Hippocampal formation (tissue), 2 donors: ENCODE data around the gene SMIM24.
"Not testable (repeated sequence)": the region's sequence is repeated elsewhere in the genome, so short reads cannot be mapped to it uniquely, and the experiment has no call there.

Experiments
- DNase-seq, 2 donors: peaks; one replicate each; lab custom pipeline; 2025; lab: John Stamatoyannopoulos, UW

SMIM24 gene

DNA sequence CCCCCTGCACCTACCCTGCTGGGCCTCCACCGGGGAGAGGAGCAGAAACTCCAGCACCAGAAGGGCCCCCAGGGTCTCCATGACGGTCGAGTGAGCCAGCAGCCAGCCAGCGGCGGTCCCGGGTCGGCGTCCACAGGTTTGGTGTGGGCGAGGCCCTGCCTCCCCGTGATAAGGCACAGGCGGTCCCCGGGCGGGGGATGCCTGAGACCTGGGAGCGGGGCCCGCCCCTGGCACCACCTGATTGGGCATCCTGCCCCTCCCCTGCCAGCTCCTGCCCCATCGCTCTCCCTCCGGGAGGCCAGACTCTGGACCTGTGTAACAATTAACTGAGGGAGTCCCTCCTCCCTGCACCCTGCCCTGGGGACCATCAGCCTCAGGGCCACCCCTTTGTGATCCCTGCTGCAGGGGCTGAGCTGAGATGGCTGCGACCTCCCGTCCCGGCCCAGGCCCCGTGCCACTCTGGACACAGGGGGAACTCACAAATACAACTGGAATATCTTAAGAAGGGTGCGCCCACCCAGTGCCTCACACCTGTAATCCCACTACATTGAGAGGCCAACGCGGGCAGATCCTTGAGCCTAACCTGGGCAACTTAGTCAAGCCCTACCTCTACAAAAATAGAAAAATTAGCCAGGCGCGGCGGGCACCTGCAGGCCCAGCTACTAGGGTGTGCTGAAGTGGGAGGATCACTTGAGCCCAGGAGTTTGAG lies at the start of gene SMIM24:
TSS of gene SMIM24 (minus strand) at position 143 of the 709 bp plus-strand sequence. CDS start at position 81, 62 bp downstream.
- DNase-seq, result no peak

DNA sequence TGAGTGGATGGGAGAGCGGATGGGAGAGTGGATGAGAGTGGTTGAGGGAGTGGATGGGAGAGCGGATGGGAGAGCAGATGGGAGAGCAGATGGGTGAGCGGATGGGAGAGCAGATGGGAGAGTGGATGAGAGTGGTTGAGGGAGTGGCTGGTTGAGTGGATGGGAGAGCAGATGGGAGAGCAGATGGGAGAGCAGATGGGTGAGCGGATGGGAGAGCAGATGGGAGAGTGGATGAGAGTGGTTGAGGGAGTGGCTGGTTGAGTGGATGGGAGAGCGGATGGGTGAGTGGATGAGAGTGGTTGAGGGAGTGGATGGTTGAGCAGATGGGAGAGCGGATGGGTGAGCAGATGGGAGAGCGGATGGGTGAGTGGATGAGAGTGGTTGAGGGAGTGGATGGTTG lies 49.0 kb upstream of the SMIM24 start:
- DNase-seq, result not testable (repeated sequence)

DNA sequence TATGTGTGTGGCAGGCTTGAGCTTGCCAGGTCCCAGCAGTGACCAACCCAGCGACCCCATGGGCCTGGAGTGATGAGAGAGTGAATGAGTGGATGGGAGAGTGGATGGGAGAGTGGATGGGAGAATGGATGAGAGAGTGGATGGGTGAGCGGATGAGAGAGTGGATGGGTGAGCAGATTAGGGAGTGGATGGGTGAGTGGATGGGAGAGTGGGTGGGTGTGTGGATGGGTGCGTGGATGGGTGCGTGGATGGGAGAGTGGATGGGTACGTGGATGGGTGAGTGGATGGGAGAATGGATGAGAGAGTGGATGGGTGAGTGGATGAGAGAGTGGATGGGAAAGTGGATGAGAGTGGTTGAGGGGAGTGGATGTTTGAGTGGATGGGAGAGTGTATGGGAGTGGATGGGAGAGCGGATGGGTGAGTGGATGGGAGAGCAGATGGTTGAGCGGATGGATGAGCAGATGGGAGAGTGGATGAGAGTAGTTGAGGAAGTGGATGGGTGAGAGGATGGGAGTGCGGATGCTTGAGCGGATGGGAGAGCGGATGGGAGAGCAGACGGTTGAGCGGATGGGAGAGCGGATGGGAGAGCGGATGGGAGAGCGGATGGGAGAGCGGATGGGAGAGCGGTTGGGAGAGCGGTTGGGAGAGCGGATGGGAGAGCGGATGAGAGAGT lies 48.4 kb upstream of the SMIM24 start:
- DNase-seq, result no peak

DNA sequence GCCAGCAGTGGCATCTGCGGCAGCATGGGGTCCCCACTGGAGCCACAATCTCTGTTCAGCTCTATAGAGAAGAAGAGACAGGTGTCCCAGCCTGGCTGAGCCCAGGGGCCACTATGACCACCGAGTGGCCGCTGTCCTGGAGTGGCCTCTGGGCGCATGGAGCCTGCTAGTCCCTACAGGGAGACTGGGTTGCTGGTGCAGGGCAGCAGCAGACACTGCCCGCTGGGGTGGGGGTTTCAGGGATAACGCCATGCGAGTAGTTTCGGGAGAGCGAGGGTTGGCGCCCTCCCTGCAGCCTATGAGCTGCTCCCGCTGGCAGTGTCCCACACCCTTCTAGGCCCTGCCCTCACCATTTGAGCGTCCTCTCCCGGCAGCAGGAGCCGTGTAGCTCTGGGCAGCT lies 47.8 kb upstream of the SMIM24 start:
- no peak for DNase-seq

DNA sequence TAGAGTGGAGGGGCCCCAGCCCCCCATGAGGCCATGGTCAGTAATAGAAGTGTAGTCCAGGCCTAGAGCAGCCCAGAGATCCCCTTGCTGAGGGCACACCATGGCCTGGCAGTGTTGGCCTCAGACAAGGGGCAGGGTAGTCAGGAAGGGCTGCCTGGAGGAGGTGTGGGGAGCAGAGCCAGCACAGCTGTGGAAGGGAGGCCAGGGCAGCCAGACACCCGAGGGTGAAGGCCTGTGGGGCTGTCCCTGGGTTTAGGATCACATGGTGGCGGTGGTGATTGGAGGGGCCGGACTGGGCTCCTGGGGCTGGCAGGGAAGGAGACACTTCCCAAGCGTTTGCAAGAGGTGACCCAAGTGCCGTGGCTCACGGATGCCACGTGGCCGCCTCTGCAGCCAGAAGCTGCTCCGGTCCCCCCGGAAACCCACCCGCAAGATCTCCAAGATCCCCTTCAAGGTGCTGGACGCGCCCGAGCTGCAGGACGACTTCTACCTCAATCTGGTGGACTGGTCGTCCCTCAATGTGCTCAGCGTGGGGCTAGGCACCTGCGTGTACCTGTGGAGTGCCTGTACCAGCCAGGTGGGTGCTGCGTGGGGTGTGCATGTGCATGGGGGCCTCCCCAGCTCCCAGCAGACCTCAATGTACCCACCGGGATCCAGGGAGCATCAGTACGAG lies 47.0 kb upstream of the SMIM24 start:
- no peak for DNase-seq

DNA sequence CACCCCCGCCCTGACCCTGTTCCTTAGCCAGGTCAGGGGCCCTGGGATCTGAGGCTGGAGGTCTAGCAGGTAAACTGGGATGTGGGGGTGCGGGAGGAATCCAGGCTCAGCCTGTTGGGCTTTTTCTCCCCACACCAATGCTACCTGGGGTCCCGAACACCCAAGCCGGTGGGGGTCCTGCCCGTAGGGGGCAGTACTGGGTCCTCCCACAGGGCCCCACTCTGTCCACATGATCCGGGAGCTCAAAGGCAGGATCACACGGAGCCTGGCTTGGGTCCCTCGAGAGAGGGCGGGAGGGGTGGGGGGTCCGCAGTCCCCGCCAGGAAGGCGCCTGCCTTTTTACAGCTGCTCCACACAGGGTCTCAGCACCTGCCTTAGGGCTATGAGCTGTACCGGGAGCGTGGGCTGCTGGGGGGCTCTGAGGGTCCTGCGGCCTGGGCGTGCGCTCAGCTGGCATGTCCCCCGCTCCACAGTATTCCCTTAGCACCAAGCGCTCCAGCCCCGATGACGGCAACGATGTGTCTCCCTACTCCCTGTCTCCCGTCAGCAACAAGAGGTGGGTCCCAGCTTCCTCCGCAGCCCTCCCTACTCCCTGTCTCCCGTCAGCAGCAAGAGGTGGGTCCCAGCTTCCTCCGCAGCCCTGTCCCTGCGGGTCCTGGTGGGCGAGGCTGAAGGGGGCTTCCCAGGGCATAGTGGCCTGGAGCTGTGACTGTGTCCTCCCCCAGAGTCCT lies 46.3 kb upstream of the SMIM24 start:
- no peak for DNase-seq

DNA sequence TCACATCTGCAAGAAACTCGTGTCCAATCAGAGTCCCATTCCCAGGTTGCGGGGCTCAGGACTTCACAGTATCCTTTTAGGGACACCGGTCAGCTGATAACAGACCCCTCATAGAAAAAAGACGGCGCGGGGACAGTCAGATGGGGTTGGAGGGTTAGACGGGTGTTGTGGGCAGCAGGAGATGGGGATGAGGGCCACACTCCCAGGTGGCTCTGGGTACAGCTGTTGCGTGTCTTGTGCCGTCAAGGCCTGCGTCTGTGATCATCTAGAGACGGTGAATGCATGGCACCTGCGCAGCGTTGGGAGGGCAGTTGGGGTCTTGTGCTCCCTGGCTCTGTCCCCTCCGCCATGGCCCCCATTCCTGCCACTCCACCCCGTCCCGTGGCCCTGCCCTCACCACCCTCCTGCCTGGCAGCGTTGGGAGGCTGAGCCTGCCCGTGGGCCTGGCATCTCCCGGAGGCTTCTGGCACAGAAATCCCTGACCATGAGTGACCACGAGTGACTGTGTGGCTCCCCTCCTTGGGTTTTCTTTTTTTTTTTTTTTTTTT lies 44.7 kb upstream of the SMIM24 start:
- DNase-seq, result no peak

DNA sequence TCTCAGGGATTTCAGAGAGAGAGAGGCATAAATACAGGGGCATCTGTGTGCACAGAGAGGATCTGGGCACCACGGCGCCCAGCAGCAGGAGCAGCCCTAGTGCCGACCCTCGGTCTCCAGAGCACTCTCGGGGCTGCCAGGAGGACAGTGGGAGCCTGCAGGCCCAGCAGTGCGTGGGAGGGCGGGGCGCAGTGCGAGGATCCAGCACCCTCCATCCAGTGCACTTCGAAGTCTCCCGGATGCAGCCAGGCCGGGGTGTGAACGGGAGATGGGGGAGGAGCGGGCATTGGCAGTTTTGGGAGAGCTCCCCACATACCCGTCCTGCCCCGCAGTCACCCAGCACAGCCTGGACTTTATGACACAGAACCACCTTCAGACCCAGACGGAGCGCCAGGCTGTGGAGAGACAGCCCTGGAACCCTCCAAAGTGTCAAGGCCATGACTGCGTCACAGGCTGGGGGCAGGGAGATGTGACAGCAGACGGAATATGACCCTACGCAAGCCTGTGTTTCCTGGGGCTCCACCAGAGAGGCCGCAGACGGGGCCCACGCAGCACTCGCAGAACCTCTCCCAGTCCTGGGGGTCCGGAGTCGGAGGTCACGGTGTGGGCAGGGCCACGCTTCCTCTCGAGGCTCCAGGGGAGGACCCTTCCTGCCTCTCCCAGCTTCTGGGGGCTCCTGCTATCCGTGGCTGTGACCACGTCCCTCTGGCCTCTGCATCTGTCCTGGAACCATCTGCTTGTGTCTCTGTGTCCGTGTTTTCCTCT lies 43.9 kb upstream of the SMIM24 start:
- no peak for DNase-seq

DNA sequence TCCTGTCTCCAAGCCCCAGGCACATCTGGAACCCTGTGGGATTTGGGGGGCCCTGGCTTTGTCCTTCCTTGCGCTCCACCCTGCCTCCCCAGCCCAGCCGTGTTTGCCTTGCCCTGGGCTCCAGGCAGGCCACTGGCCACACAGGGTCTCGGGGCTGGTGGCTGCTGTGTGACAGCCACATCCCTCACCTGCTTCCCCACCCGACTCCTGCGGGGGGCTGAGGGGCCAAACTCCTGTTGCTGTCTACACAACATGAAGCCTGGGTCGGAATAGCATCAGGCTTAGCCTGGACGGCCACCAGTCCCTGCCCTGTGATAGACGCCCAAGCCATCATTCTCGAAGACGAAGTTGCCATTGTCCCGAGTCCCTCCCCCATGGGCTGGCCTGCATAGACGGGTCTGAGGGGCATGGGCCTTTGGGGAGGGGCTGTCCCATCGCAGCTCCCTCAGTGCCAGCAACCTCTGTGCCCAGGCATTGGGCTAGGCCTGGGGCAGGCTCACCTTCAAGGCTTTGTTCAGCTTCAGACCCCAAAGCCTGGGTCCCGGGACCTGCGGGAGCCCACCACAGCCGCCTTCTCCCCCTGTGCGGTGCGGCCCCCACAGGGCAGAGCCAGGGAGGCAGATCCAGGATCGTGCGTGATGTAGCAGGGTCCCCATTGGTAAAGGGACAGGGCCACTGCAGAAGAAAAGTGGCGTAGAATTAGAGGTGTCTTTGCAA lies 43.2 kb upstream of the SMIM24 start:
- no peak for DNase-seq

DNA sequence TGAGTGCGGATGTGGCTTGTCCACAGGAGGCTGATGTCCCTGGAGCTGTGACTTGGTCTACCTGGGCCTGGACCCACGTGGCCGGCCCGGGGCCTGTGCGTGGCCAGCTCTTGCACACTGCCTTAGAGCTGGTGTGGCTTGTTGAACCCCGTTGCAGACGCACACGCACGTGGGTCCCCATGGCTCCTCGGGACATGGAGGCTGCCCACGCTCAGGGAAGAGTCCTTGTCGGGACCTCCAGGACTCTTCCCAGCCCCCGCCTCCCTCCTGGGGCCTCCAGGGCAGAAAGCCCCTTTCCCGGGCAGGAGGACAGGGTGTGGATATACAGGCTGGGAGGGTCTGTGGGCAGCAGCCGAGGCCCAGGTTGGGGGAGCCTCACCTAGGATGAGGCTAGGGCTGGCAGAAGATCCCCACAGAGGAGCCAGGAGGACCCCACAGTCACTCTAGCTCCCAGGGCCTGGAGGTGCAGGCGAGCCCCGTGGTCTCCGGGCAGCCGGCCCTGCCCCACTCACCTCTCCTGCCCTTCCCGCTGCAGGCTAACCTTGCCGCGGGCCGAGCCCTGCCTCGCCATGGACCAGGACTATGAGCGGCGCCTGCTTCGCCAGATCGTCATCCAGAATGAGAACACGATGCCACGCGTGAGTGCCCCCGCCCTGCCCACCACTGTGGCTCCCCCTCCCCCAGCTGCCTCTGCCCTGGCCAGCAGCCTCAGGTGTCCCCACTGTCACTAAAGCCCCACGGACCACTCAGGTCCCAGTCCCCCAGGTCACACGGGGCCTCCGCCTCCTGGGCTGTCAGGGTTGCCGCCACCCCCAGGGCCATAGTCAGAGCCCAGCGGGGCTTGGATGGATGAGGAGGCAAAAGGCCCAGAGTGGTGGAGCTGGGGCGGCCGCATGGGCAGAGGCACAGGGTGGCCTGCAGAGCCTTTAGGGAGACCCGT lies 42.4 kb upstream of the SMIM24 start:
- no peak for DNase-seq

DNA sequence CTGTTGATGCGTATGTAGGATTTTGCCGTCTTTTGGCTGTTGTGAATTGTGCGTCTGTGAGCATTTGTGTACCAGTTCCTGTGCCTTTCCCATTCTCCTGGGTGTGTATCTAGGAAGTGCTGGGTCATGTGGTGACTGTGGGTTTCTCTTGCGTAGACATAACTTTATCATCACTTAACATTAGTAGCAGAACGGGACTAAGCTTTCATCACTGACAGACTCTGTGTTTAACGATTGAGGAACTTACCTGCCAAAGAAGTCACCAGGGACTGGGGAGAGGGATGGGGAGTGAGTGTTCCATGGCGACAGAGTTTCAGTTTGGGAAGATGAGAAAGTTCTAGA lies 40.8 kb upstream of the SMIM24 start:
- no peak for DNase-seq

DNA sequence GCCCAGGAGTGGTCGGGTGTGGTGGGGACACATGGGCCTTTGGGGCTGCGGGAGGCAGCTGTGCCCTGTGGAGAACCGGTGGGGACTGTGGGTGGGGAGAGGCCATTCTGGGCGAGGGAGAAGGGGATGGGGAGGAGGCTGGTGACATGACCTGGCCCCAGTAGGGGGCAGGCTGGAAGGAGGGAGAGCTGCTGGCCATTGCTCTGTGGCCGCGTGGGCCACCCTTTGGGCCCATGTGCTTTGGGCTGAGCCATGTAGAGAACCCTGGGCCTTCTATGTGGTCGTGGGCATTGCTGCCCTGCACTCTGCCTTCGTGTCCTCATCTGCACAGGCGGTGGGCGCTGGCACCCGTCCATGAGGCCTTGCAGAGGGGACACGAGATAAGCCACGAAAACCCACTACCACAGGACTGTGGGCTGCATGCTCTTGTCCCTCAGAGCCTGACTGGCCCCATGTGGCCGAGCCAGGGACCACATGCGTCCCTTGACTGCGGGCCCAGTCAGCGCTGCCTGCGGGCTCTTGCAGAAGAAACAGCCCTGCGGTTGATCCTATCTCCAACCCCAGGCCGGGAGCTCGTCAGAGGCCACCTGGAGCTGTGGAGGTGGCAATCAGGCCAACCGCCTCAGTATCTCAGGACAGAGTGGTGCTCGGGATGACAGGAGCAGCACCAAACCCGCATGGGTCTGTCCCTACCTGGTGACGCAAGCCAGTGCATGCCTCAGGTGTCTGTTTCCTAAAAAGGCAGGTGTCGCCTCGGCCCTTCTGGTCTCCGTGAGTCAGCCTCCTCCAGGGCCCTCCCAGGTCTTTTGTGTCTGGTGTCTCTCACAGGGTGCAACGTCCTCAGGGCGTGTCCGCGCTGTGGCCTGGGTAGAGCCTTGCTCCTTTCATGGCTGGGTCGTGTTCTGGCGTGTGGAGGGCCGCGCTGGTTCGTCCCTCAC lies 40.1 kb upstream of the SMIM24 start:
- no peak for DNase-seq

DNA sequence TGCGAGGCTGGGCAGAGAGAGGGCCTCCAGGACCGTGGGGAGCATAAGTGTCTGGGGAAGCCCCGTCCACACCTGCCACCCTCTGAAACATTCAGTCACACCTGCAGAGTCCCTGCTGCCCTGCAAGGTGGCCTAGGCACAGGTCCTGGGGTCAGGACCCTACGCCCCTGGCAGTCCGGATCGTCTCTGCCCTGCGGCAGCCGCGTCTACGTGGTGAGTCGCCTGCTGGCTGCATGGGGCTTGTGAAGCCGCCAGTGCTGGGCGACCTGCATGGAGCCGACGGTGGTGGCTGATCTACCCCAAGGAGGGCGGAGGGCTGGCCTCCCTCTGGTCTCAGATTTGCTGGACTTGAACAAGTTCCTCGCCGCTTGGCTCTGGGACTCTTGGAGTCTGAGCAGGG lies 38.8 kb upstream of the SMIM24 start:
- DNase-seq, result no peak

DNA sequence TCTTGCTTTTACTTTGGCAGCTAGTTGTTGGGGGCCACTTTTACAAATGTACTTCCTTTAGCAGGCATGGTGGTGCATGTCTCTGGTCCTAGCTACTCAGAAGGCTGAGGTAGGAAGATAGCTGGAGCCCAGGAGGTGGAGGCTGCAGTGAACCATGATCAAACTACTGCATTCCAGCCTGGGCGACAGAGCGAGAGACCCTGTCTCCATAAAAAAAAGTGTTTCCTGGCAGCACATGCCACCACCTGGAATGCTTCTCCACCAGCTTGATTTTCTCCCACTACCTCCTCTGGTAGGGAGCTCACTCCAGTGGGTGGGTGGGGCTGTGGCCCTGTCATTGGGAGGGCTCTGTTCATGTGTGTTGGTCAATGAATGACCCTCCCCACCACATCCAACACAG lies 38.3 kb upstream of the SMIM24 start:
- no peak for DNase-seq

DNA sequence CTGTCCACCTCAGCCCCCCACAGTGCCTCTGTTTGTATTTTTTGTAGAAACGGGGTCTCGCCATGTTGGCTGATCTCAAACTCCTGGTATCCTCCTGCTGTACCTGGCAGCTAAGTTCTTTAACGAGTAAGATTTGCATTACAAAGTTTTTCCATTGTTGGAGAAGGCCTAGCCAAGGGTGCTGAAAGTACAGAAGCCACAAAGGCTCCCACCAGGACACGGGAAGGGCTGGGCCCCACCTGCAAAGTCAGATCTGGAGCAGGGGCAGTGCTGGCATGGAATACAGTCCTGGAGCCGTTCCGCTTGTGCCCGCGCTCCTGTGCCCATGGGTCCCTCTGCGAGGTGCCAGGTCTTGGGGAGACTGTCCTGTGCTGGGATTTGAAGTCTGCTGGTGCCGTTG lies 37.9 kb upstream of the SMIM24 start:
- DNase-seq, result no peak

DNA sequence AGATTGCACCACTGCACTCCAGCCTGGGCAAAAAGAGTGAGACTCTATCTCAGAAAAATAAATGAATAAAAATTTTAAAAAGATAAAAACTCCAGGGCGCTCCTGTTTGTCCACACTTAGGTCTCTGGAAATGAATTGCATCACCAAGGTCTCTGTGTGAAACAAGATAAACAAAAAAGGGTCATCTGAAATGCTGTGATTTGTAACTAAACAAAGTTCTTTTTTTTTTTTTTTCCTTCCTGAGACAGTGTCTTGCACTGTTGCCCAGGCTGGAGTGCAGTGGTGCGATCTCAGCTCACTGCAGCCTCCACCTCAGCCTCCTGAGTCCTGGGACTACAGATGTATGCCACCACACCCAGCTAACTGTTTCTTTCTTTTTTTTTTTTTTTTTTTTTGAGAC lies 37.3 kb upstream of the SMIM24 start:
- DNase-seq, result no peak

DNA sequence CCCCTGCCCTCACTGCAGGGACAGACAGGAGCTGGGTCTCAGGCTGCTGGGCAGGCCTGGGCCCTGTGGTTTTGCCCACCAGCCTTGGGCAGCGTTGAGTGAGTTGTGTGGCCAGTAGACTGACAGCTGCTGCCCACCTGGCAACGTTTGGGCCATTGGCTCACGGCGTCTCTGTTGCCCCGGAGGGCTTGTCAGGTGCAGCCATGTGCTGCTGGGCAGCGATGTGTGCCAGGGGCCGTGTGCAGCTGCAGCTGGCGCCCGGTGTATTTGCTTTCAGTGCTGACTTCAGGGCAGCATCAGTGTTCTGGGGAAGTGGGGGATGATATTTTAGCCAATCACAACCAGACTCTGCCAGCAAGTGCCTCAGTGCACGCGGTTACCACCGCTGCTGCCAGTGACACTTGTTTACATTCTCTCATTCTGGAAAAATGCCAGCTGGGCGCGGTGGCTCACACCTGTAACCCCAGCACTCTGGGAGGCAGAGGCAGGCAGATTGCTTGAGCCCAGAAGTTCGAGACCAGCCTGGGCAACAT lies 36.4 kb upstream of the SMIM24 start:
- no peak for DNase-seq

DNA sequence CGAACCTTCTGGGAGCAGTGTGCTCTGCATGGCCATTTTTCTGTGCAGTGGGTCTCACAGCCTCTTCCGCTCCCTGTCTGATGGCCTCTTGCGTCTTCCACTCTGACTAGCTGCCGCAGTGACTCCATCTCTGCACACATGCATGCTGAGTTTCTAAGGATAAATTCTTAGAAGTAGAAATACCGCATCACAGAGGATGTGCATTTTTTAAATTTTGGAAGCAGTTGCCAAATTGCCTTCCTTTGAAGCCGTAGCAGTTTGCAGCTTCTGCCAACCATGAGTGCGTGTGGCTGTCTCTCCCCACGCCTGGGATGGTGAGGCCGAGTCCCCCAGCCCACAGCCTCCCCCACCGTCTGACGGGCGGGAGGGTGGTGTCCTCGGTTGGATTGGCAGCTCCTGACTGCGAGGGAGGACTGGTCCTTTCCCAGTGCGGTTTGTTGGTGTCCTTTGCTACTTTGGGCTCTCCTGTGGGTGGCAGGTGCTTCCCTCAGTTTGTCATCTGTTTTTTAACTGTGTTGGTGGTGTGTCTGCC lies 35.6 kb upstream of the SMIM24 start:
- DNase-seq, result peak in 1 of 2 donors; percentile 12
